ENCODE data around the gene FOXJ2.
"Not testable (repeated sequence)": the region's sequence is repeated elsewhere in the genome, so short reads cannot be mapped to it uniquely, and the experiment has no call there.

The FOXJ2 gene

GRCh38 chr12:7991535-7991934 lies 41.0 kb upstream of the FOXJ2 start:
- H3K4me3 Mint-ChIP-seq: no peak overlapping the region
- no peak overlapping the region for H3K27ac Mint-ChIP-seq
- H3K36me3 Mint-ChIP-seq (ENCODE audit: low read depth): no peaks in the 10 kb centered on the region

GRCh38 chr12:7994731-7995205 lies 37.7 kb upstream of the FOXJ2 start:
- H3K4me1 Mint-ChIP-seq: no peaks in the 10 kb centered on the region
- H3K9me3 Mint-ChIP-seq: peaks cover 23% of the 10 kb centered on the region
- H3K36me3 Mint-ChIP-seq (ENCODE audit: low read depth): peaks cover 8% of the 10 kb centered on the region
- H3K27me3 Mint-ChIP-seq (ENCODE audit: low read depth): no peaks in the 10 kb centered on the region
- H3K27ac Mint-ChIP-seq: no peak overlapping the region
- TF ChIP-seq, protein P1, sequence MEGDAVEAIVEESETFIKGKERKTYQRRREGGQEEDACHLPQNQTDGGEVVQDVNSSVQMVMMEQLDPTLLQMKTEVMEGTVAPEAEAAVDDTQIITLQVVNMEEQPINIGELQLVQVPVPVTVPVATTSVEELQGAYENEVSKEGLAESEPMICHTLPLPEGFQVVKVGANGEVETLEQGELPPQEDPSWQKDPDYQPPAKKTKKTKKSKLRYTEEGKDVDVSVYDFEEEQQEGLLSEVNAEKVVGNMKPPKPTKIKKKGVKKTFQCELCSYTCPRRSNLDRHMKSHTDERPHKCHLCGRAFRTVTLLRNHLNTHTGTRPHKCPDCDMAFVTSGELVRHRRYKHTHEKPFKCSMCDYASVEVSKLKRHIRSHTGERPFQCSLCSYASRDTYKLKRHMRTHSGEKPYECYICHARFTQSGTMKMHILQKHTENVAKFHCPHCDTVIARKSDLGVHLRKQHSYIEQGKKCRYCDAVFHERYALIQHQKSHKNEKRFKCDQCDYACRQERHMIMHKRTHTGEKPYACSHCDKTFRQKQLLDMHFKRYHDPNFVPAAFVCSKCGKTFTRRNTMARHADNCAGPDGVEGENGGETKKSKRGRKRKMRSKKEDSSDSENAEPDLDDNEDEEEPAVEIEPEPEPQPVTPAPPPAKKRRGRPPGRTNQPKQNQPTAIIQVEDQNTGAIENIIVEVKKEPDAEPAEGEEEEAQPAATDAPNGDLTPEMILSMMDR (IDR thresholded peaks at IDR 0.05; ENCODE audit: unreplicated experiment in 3 of 3): no peak
- H3K4me3 Mint-ChIP-seq: no peak overlapping the region

More at GRCh38 chr12:7991535-7991934, 41.0 kb upstream of the FOXJ2 start:
- H3K27me3 Mint-ChIP-seq (ENCODE audit: low read depth): no peaks in the 10 kb centered on the region
- TF ChIP-seq, protein P1 (IDR thresholded peaks at IDR 0.05; ENCODE audit: unreplicated experiment in 3 of 3): no peak
- peaks cover 4% of the 10 kb centered on the region for H3K9me3 Mint-ChIP-seq
- H3K4me1 Mint-ChIP-seq: no peaks in the 10 kb centered on the region

DNA sequence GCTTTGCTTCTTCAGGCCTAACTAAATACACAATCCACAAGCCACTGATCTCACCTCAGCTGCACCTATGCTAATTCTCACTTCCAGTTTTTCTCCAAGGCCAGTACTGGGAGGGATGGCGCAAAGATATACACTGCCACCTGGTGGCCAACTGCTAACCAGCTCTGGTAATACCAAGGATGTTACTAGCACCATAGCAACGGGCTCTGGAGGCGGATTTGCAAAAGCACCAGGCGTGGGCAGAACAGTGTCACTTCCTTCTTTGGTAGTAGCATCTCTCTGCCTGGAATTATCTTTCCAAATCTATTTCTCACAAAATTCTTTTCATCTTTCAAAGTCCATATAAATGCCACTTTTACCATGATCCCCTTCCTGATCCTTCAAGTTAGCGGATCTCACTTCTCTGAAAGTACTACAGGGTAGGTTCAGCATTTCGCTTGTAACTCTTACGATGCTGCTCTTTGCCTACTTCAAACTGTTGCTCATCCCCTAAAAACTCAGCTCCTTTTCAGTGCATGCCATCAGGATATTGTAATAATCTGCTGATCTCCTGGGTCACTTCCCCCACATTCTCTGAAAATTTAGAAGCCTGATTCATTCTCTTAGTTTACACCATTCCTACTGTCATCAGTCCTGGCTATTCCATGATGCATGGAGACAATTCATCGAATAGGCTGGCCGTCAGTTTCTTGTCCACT lies 37.1 kb upstream of the FOXJ2 start:
- H3K4me3 Mint-ChIP-seq: no peak overlapping the region
- no peaks in the 10 kb centered on the region for H3K27me3 Mint-ChIP-seq (ENCODE audit: low read depth)
- peaks cover 23% of the 10 kb centered on the region for H3K9me3 Mint-ChIP-seq

DNA sequence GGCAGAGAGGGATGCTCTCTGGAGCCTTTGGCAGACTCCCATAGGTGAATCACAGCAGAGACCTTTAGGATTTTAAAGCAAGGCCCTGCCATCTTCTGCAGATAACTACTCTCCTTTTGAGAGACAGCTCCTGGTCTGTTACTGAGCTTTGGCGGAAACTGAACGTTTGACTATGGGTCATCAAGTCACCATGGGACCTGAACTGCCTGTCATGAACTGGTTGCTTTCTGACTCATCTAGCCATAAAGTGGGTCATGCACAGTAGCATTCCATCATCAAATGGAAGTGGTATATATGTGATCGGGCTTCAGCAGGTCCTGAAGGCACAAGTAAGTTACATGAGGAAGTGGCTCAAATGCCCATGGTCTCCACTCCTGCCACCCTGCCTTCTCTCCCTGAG lies 31.7 kb upstream of the FOXJ2 start:
- not testable (repeated sequence) for H3K36me3 Mint-ChIP-seq (ENCODE audit: low read depth); H3K4me3 Mint-ChIP-seq

More for the DNA sequence above, 37.1 kb upstream of the FOXJ2 start:
- TF ChIP-seq, protein P1 (IDR thresholded peaks at IDR 0.05; ENCODE audit: unreplicated experiment in 3 of 3): peak; percentile 83 to 91 (median 85)
- Mint-ChIP-seq H3K4me1 (no peaks in the 10 kb centered on the region), H3K36me3 (ENCODE audit: low read depth) (peaks cover 8% of the 10 kb centered on the region), H3K27ac (no peak overlapping the region)

DNA sequence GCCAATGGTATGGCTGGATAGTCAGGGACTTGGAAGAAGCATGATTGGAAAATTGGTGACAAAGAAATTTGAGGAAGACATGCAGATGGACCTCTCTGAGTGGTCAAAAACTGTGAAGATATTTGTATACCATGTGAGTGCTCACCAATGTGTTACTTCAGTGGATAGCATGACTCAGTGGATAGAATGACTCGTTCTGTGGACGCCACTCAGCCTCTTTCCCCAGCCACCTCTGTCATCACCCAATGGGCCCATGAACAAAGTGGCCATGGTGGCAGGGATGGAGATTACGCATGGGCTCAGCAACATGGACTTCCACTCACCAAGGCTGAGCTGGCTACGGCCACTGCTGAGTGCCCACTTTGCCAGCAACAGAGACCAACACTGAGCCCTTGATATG lies 31.0 kb upstream of the FOXJ2 start:
- peaks cover 23% of the 10 kb centered on the region for H3K9me3 Mint-ChIP-seq
- H3K36me3 Mint-ChIP-seq (ENCODE audit: low read depth); H3K27me3 Mint-ChIP-seq (ENCODE audit: low read depth); H3K4me3 Mint-ChIP-seq; H3K4me1 Mint-ChIP-seq; H3K27ac Mint-ChIP-seq: not testable (repeated sequence)

More for the DNA sequence above, 31.7 kb upstream of the FOXJ2 start:
- H3K27me3 Mint-ChIP-seq (ENCODE audit: low read depth); H3K27ac Mint-ChIP-seq; H3K4me1 Mint-ChIP-seq: not testable (repeated sequence)
- H3K9me3 Mint-ChIP-seq: peaks cover 26% of the 10 kb centered on the region

- not testable (repeated sequence) for H3K4me3 Mint-ChIP-seq
Measured at GRCh38 chr12:8004897-8005296, 27.6 kb upstream of the FOXJ2 start.

DNA sequence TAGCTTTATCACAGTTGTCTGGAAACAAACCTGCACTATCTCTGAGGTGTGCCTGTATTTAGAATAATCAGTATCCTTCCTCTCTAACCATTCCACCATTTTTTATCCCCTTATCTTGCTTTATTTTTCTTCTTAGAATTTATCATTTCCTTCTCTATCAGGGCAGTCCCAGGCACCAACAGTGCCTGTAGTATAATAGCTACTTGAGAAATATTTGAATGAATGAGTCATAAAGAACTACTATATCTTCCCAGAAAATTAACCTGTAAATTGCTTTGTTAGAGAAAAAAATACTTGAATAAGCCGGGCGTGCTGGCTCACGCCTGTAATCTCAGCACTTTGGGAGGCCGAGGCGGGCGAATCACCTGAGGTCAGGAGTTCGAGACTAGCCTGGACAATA lies 21.2 kb upstream of the FOXJ2 start:
- TF ChIP-seq, protein P1 (IDR thresholded peaks at IDR 0.05; ENCODE audit: unreplicated experiment in 3 of 3): no peak
- Mint-ChIP-seq H3K4me1 (no peaks in the 10 kb centered on the region), H3K36me3 (ENCODE audit: low read depth) (no peaks in the 10 kb centered on the region)

More at GRCh38 chr12:8004897-8005296, 27.6 kb upstream of the FOXJ2 start:
- not testable (repeated sequence) for H3K27ac Mint-ChIP-seq; H3K4me1 Mint-ChIP-seq; H3K9me3 Mint-ChIP-seq; H3K36me3 Mint-ChIP-seq (ENCODE audit: low read depth); H3K27me3 Mint-ChIP-seq (ENCODE audit: low read depth)

More for the DNA sequence above, 21.2 kb upstream of the FOXJ2 start:
- Mint-ChIP-seq H3K27ac (no peak overlapping the region), H3K9me3 (no peaks in the 10 kb centered on the region), H3K4me3 (no peak overlapping the region), H3K27me3 (ENCODE audit: low read depth) (peaks cover 12% of the 10 kb centered on the region)

Data from nephron (organoid).